ENCODE results near the gene BLM.
"Not testable (repeated sequence)": the region's sequence is repeated elsewhere in the genome, so short reads cannot be mapped to it uniquely, and the experiment has no call there.

The BLM gene

GRCh38 chr15:90817117-90818057 is 100.2 kb downstream of the BLM start:
- FAIRE-seq, result no peak
- TF ChIP-seq POLR2A (IDR thresholded peaks at IDR 0.05; ENCODE audit: low read depth, low read length), result no peak
- TF ChIP-seq POLR2AphosphoS5 (IDR thresholded peaks at IDR 0.05; ENCODE audit: low read depth, low read length), result no peak
- TF ChIP-seq TAF1 (IDR thresholded peaks at IDR 0.05; ENCODE audit: borderline replicate concordance, low read depth, low read length), result no peak

GRCh38 chr15:90818251-90819210 is 101.4 kb downstream of the BLM start:
- DNase-seq (ENCODE audit: insufficient read length) (no peak), FAIRE-seq (no peak)
- TF ChIP-seq POLR2AphosphoS5 (IDR thresholded peaks at IDR 0.05; ENCODE audit: low read depth, low read length) (no peak), TAF1 (IDR thresholded peaks at IDR 0.05; ENCODE audit: borderline replicate concordance, low read depth, low read length) (no peak), POLR2A (IDR thresholded peaks at IDR 0.05; ENCODE audit: low read depth, low read length) (no peak)

More at GRCh38 chr15:90817117-90818057, 100.2 kb downstream of the BLM start:
- no peak for DNase-seq (ENCODE audit: insufficient read length)

GRCh38 chr15:90819390-90819789 is 102.2 kb downstream of the BLM start:
- FAIRE-seq (no peak), DNase-seq (ENCODE audit: insufficient read length) (no peak)
- TF ChIP-seq POLR2A (IDR thresholded peaks at IDR 0.05; ENCODE audit: low read depth, low read length) (no peak), POLR2AphosphoS5 (IDR thresholded peaks at IDR 0.05; ENCODE audit: low read depth, low read length) (no peak), TAF1 (IDR thresholded peaks at IDR 0.05; ENCODE audit: borderline replicate concordance, low read depth, low read length) (no peak)

GRCh38 chr15:90819850-90820249 is 102.7 kb downstream of the BLM start:
- FAIRE-seq (no peak), DNase-seq (ENCODE audit: insufficient read length) (no peak)
- no peak for TF ChIP-seq TAF1 (IDR thresholded peaks at IDR 0.05; ENCODE audit: borderline replicate concordance, low read depth, low read length)
- no peak for TF ChIP-seq POLR2AphosphoS5 (IDR thresholded peaks at IDR 0.05; ENCODE audit: low read depth, low read length)
- no peak for TF ChIP-seq POLR2A (IDR thresholded peaks at IDR 0.05; ENCODE audit: low read depth, low read length)

GRCh38 chr15:90820481-90820880 is 103.3 kb downstream of the BLM start:
- no peak for FAIRE-seq
- DNase-seq (ENCODE audit: insufficient read length), result no peak

GRCh38 chr15:90822204-90822955 is 105.2 kb downstream of the BLM start:
- no peak for TF ChIP-seq POLR2AphosphoS5 (IDR thresholded peaks at IDR 0.05; ENCODE audit: low read depth, low read length)
- no peak for TF ChIP-seq POLR2A (IDR thresholded peaks at IDR 0.05; ENCODE audit: low read depth, low read length)
- no peak for TF ChIP-seq TAF1 (IDR thresholded peaks at IDR 0.05; ENCODE audit: borderline replicate concordance, low read depth, low read length)
- FAIRE-seq (no peak), DNase-seq (ENCODE audit: insufficient read length) (no peak)

More at GRCh38 chr15:90820481-90820880, 103.3 kb downstream of the BLM start:
- TF ChIP-seq TAF1 (IDR thresholded peaks at IDR 0.05; ENCODE audit: borderline replicate concordance, low read depth, low read length) (no peak), POLR2A (IDR thresholded peaks at IDR 0.05; ENCODE audit: low read depth, low read length) (no peak)

- TF ChIP-seq POLR2A (IDR thresholded peaks at IDR 0.05; ENCODE audit: low read depth, low read length), result no peak
- TF ChIP-seq POLR2AphosphoS5 (IDR thresholded peaks at IDR 0.05; ENCODE audit: low read depth, low read length), result no peak
- TF ChIP-seq TAF1 (IDR thresholded peaks at IDR 0.05; ENCODE audit: borderline replicate concordance, low read depth, low read length), result no peak
- FAIRE-seq (no peak), DNase-seq (ENCODE audit: insufficient read length) (no peak)
Observed at GRCh38 chr15:90823455-90823974, 106.4 kb downstream of the BLM start.

GRCh38 chr15:90825115-90825899 is 108.2 kb downstream of the BLM start:
- DNase-seq (ENCODE audit: insufficient read length), result not testable (repeated sequence)

GRCh38 chr15:90826206-90826885 is 109.2 kb downstream of the BLM start:
- FAIRE-seq, result not testable (repeated sequence)

More at GRCh38 chr15:90825115-90825899, 108.2 kb downstream of the BLM start:
- FAIRE-seq, result not testable (repeated sequence)

GRCh38 chr15:90826886-90827435 is 109.8 kb downstream of the BLM start:
- FAIRE-seq (no peak), DNase-seq (ENCODE audit: insufficient read length) (no peak)

More at GRCh38 chr15:90826206-90826885, 109.2 kb downstream of the BLM start:
- not testable (repeated sequence) for DNase-seq (ENCODE audit: insufficient read length)

More at GRCh38 chr15:90826886-90827435, 109.8 kb downstream of the BLM start:
- TF ChIP-seq POLR2A (IDR thresholded peaks at IDR 0.05; ENCODE audit: low read depth, low read length), result no peak
- no peak for TF ChIP-seq POLR2AphosphoS5 (IDR thresholded peaks at IDR 0.05; ENCODE audit: low read depth, low read length)
- no peak for TF ChIP-seq TAF1 (IDR thresholded peaks at IDR 0.05; ENCODE audit: borderline replicate concordance, low read depth, low read length)

Data from GM12892 (cell line).